Uterus (tissue), 2 donors: ENCODE data around the gene SLIT3.

Experiments
- CTCF ChIP-seq, 4 experiments: fragments of 200-600 bp in 2 of 4; fragments of 450-650 bp in 2 of 4; sonication (generic) in 2 of 4; IDR thresholded peaks; one replicate each; pipeline ENCODE4 v1.5.1; 2016 to 2019; ENCODE audit warnings: antibody characterized with exemption in 4 of 4, mild to moderate bottlenecking in 2 of 4, moderate library complexity in 1 of 4
- POLR2A ChIP-seq, 2 donors: fragments of 450-650 bp; IDR thresholded peaks; one replicate each; pipeline ENCODE4 v1.6.1; 2016; ENCODE audit warnings: antibody characterized with exemption in 2 of 2, mild to moderate bottlenecking in 1 of 2, moderate library complexity in 1 of 2

- no peak for TF ChIP-seq CTCF (IDR thresholded peaks at IDR 0.05)
- no peak for TF ChIP-seq POLR2A (IDR thresholded peaks at IDR 0.05)
These were observed 39.9 kb downstream of the SLIT3 start for GRCh38 chr5:169260896-169261569.
